ENCODE data around the gene CPN2. TPM values are rescaled to one million over a fixed set of nuclear protein-coding genes. Genes with fewer than 3 reads are reported as not detected.

CPN2 gene
- total RNA-seq, 1 experiment from 2014 or later, result 0.08 TPM

Other genes with a start within 250 kb of the CPN2 start
- 28.5 TPM for gene HES1, start 215.2 kb downstream of the CPN2 start, total RNA-seq (2021; ENCODE audit: unreplicated experiment)
- 0.28 TPM for gene LRRC15, start 18.4 kb upstream of the CPN2 start, total RNA-seq (2021; ENCODE audit: unreplicated experiment)
- gene GP5, start 47.9 kb upstream of the CPN2 start, total RNA-seq (2021; ENCODE audit: unreplicated experiment), result 0.05 TPM
- gene ATP13A3, start 135.7 kb upstream of the CPN2 start, total RNA-seq (2021; ENCODE audit: unreplicated experiment), result 169 TPM

Measured in Panc1 (cell line).